AG09309 (cell line): ENCODE results near the gene ELAVL1.

ENCODE experiments used
- DNase-seq: peaks from one replicate; pipeline ENCODE4 v3.0.0-alpha.2; 2010; ENCODE audit warnings: low read depth
- H3K4me3 ChIP-seq: 2 replicates; pipeline ENCODE4 v1.5.1; 2011; ENCODE audit warnings: mild to moderate bottlenecking, low read depth, low read length, moderate library complexity; ENCODE audit not compliant: control insufficient read depth
- TF ChIP-seq, protein P1 (sequence below): IDR thresholded peaks from 2 replicates; pipeline ENCODE4 v1.5.1; 2011; ENCODE audit warnings: mild to moderate bottlenecking, low read depth, low read length, inconsistent platforms; ENCODE audit not compliant: insufficient read depth, control insufficient read depth; ENCODE audit errors: missing control alignments

ELAVL1 gene

DNA sequence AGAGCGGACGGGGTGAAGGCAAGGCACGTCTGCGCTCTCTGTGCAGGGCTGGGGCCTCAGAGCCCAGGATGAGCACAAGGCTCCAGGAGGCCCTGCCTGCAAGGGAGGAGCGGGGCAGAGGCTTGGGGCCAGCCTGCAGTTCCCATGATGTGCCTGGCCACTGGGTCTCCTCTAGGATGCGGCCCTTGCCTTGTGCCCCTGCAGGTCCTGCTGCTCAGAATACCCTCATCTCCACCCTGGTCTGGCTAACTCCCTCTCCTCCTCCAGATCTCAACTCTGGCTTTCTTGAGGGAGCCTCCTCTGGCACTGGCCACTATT, 27.8 kb downstream of the ELAVL1 start:
- TF ChIP-seq, protein P1, sequence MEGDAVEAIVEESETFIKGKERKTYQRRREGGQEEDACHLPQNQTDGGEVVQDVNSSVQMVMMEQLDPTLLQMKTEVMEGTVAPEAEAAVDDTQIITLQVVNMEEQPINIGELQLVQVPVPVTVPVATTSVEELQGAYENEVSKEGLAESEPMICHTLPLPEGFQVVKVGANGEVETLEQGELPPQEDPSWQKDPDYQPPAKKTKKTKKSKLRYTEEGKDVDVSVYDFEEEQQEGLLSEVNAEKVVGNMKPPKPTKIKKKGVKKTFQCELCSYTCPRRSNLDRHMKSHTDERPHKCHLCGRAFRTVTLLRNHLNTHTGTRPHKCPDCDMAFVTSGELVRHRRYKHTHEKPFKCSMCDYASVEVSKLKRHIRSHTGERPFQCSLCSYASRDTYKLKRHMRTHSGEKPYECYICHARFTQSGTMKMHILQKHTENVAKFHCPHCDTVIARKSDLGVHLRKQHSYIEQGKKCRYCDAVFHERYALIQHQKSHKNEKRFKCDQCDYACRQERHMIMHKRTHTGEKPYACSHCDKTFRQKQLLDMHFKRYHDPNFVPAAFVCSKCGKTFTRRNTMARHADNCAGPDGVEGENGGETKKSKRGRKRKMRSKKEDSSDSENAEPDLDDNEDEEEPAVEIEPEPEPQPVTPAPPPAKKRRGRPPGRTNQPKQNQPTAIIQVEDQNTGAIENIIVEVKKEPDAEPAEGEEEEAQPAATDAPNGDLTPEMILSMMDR: no peak
- no peak for DNase-seq
- no peak overlapping the region for H3K4me3 ChIP-seq

DNA sequence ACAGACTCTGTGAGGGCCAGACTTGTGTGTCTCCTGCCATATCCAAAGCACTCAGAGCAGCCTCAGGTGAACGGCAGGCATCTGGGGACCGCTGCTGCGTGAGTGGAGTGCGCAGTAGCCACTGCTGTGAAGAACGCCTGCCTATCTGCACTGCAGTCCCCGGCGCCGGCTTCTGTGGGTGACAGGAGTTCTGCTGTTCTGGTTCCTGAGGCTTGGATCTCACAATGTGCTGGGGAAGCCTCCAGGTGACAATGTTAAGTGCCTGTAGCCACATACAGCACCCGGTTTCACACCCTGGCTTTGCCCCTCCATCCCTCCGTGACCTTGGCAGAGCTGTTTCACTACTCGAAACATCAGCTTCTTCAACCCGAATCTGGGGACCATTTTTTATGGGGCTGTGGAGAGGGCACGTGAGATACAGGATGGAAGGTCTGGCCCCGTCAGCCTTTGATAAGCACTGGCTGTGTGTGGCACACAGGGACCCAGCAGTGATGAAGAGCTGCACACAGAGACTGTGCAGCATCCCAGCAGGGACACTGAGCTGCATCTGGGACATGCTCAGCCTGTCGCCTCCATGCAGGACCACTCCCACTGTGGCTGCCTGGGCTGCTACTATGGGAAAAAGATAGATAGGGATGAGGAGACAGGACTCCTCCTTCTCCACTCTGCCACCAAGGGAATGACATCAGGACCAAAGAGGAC, 28.3 kb downstream of the ELAVL1 start:
- H3K4me3 ChIP-seq: no peak overlapping the region
- TF ChIP-seq, protein P1: no peak
- no peak for DNase-seq

DNA sequence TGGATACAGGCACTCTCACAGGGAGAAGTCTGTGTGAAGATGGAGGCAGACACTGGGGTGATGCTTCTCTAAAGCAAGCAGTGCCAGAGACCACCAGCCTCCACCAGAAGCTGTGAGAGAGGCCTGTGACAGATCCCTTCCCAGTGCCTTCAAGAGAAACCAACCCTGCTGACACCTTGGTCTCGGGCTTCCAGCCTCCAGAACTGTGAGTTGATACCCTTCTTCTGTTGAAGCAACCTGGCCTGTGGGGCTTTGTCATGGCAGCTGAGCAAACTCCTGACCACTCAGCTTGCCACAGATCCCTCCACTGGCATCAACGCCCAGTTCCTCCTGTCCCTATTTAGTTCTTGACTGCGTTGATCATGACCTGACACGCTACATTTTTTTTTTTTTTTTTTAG, 29.0 kb downstream of the ELAVL1 start:
- TF ChIP-seq, protein P1: no peak
- H3K4me3 ChIP-seq: no peak overlapping the region
- no peak for DNase-seq

DNA sequence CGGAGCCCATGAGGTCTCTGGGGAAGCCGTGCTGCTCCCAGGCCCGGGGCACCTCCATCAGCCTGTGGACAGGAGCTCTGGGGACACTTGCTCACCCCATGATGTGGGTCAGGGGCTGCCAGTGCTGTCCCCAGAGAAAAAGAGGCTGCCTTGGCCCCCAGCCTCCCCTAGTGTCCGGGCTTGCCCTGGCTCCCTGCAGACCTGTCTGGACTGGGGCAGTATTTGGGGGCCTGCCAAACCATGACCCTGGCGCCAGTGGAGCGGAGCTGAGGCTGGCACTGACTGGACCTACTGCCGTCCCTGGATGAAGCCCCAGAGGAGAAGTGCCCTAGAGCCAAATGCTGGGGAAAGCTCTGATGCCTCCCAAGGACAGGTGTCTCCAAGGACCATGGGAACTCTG, 30.4 kb downstream of the ELAVL1 start:
- TF ChIP-seq, protein P1: no peak
- no peak overlapping the region for H3K4me3 ChIP-seq
- DNase-seq: no peak

DNA sequence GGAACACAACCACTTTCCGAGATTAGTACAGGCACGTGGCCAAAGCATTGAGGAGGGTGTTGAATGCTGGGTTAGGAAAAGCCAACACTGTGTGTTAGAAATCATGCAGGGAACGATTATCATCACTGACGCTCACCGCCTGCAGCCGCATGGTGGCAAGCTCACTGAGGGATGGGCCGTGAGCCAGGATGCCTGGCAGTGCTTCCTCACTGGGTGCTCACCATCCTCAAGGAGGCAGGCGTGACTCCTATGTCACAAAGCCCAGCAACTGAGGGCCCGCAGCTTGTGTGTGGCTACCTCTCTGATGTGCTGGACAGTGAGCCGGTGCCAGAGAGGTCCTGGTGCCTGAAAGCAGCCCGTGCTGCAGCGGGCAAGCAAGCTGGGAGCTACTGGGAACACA, 31.6 kb downstream of the ELAVL1 start:
- H3K4me3 ChIP-seq: no peak overlapping the region
- TF ChIP-seq, protein P1: no peak
- no peak for DNase-seq

DNA sequence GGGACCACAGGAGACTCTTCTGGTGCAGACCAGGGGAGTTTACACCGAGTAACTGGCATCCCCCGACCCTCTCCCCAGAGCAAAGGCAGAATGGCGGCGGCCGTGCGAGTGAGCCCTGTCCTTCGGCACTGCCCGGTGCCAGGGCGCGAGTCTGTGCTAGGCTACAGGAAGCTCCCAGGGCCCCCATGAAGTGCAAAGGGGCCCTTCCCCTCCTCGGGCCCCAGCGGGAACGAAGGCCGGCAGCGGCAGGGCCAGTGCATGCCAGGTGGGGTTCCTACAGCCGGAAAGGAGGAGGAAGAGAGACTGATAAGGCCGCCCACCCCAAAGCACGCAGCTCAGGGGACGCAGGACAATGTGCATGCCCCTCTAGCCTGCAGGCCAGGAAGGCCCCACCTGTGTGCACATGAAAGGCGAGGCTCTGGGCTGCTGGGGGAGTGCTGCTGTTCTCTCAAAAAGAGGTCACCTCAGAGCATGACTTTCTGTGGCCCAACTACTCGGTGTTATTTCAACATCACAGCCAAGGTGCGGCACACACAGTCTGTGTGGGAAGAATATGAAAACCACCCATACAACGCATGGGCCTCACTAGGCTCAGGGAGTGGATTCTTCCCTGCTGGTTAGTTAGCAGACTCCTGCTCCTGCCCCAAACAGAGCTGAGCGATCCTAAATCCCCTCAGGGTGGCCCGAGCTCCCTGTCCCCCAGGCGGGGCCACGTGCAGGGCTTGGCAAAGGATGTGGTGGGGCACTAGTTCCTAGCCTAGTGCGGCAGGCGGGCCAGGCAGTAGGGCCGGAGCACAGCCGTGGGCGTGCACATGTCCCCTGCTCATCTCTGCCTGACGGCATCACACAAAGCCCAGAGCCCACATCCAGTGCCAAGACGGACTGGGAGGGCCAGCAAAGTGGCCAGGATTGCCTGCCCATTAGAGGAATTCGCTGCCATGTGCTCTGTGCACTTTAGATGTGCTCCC, 33.6 kb downstream of the ELAVL1 start:
- TF ChIP-seq, protein P1: no peak
- DNase-seq: no peak

More for the DNA sequence above, 33.6 kb downstream of the ELAVL1 start:
- H3K4me3 ChIP-seq: no peak overlapping the region
